Breast epithelium (tissue), 4 donors: ENCODE measurements around the gene BAZ2A. TPM values are rescaled to one million over a fixed set of nuclear protein-coding genes. Genes with fewer than 3 reads are reported as not detected.

Source experiments
- DNase-seq, 2 donors: peaks; one replicate each; pipeline ENCODE4 v3.0.0-alpha.2; 2019; ENCODE audit warnings: low spot score in 2 of 2
- H3K27ac ChIP-seq, 2 donors: fragments of 200-600 bp; sonication (generic) in 1 of 2; one replicate each; pipeline ENCODE4 v1.5.1; 2016 to 2019; ENCODE audit warnings: mild to moderate bottlenecking in 1 of 2
- H3K27me3 ChIP-seq, 2 donors: fragments of 200-600 bp; sonication (generic) in 1 of 2; one replicate each; pipeline versions ENCODE4 v1.5.1 to v1.6.0; 2017 to 2019; ENCODE audit warnings: control low read depth in 1 of 2, mild to moderate bottlenecking in 1 of 2
- H3K36me3 ChIP-seq: fragments of 200-600 bp; one replicate; pipeline ENCODE4 v1.5.1; 2019
- H3K4me1 ChIP-seq, 2 donors: fragments of 200-600 bp; sonication (generic); one replicate each; pipeline ENCODE4 v1.5.1; 2016 to 2019; ENCODE audit warnings: control low read depth in 1 of 2
- H3K4me3 ChIP-seq, 3 donors: fragments of 200-600 bp; sonication (generic); 1 replicate in 2 of 3; 2 replicates in 1 of 3; pipeline ENCODE4 v1.5.1; 2016 to 2019; ENCODE audit warnings: mild to moderate bottlenecking in 3 of 3, moderate library complexity in 2 of 3
- H3K9me3 ChIP-seq, 2 donors: fragments of 200-600 bp; sonication (generic) in 1 of 2; one replicate each; pipeline ENCODE4 v1.5.1; 2016 to 2019; ENCODE audit warnings: control low read depth in 1 of 2
- CTCF ChIP-seq, 3 donors: fragments of 450-650 bp; IDR thresholded peaks; one replicate each; pipeline ENCODE4 v1.5.1; 2016 to 2017; ENCODE audit warnings: antibody characterized with exemption in 3 of 3, mild to moderate bottlenecking in 3 of 3, moderate library complexity in 3 of 3
- POLR2A ChIP-seq: fragments of 450-650 bp; IDR thresholded peaks from one replicate; pipeline ENCODE4 v1.6.1; 2016; ENCODE audit warnings: antibody characterized with exemption, mild to moderate bottlenecking, moderate library complexity
- POLR2AphosphoS5 ChIP-seq, 3 donors: sonication (generic); formaldehyde crosslinking; IDR thresholded peaks; one replicate each; pipeline ENCODE4 v1.6.1; 2017; ENCODE audit warnings: antibody characterized with exemption in 3 of 3
- intact Hi-C: fragments of 100-400 bp; cut with DNase I; formaldehyde crosslinking; loops from one replicate; pipeline ENCODE4 v1.15.1; 2023; ENCODE audit warnings: low total_unique reads
- total RNA-seq, 3 donors: library from RNA; depleted of rRNA; stranded (reverse); fragments of >200 nt; gene quantifications; one replicate each; pipeline ENCODE4 v1.1.0, GENCODE V29; 2016

BAZ2A gene
- total RNA-seq, 3 donors from 2014 or later = 80.2 to 104 (median 81.0) TPM

- H3K27ac ChIP-seq = peak overlapping the region; percentile 41 to 82
- DNase-seq = no peak
- no peak overlapping the region for H3K4me3 ChIP-seq
- H3K9me3 ChIP-seq = no peaks in the 10 kb centered on the region
- peak; percentile 61 to 65 (median 61) for TF ChIP-seq CTCF (IDR thresholded peaks at IDR 0.05)
- no peak for TF ChIP-seq POLR2A
- no peak for TF ChIP-seq POLR2AphosphoS5 (IDR thresholded peaks at IDR 0.05)
- H3K4me1 ChIP-seq = no peaks in the 10 kb centered on the region
- H3K27me3 ChIP-seq = no peaks in the 10 kb centered on the region
- intact Hi-C loops = no loop called here
- peaks cover 10% of the 10 kb centered on the region for H3K36me3 ChIP-seq
Measured at GRCh38 chr12:56593909-56594621, 36.1 kb downstream of the BAZ2A start.

GRCh38 chr12:56591961-56592360 lies 38.2 kb downstream of the BAZ2A start:
- Histone ChIP-seq H3K27ac (no peak overlapping the region), H3K36me3 (peaks cover 7% of the 10 kb centered on the region), H3K4me1 (no peaks in the 10 kb centered on the region), H3K27me3 (no peaks in the 10 kb centered on the region), H3K4me3 (no peak overlapping the region), H3K9me3 (no peaks in the 10 kb centered on the region)
- intact Hi-C loops = no loop called here
- TF ChIP-seq POLR2AphosphoS5 (IDR thresholded peaks at IDR 0.05) = no peak
- no peak for TF ChIP-seq POLR2A
- TF ChIP-seq CTCF (IDR thresholded peaks at IDR 0.05) = no peak
- DNase-seq = no peak

GRCh38 chr12:56591126-56591525 lies 39.0 kb downstream of the BAZ2A start:
- no peak for DNase-seq
- H3K4me1 ChIP-seq = no peaks in the 10 kb centered on the region
- H3K4me3 ChIP-seq = no peak overlapping the region
- intact Hi-C loops = no loop called here
- H3K27me3 ChIP-seq = no peaks in the 10 kb centered on the region
- no peaks in the 10 kb centered on the region for H3K9me3 ChIP-seq
- no peak for TF ChIP-seq POLR2AphosphoS5 (IDR thresholded peaks at IDR 0.05)
- TF ChIP-seq POLR2A = no peak
- no peak for TF ChIP-seq CTCF (IDR thresholded peaks at IDR 0.05)
- H3K27ac ChIP-seq = no peak overlapping the region
- H3K36me3 ChIP-seq = peaks cover 7% of the 10 kb centered on the region

GRCh38 chr12:56590237-56590830 lies 39.8 kb downstream of the BAZ2A start:
- Histone ChIP-seq H3K27ac (no peak overlapping the region), H3K4me3 (no peak overlapping the region), H3K4me1 (no peaks in the 10 kb centered on the region), H3K36me3 (peaks cover 7% of the 10 kb centered on the region), H3K9me3 (no peaks in the 10 kb centered on the region), H3K27me3 (no peaks in the 10 kb centered on the region)
- intact Hi-C loops = no loop called here
- no peak for DNase-seq
- TF ChIP-seq CTCF (IDR thresholded peaks at IDR 0.05) = no peak
- no peak for TF ChIP-seq POLR2AphosphoS5 (IDR thresholded peaks at IDR 0.05)
- no peak for TF ChIP-seq POLR2A

- no peak overlapping the region for H3K27ac ChIP-seq
- intact Hi-C loops = no loop called here
Measured at GRCh38 chr12:56589783-56590182, 40.3 kb downstream of the BAZ2A start.

More at GRCh38 chr12:56589783-56590182, 40.3 kb downstream of the BAZ2A start:
- H3K36me3 ChIP-seq = peaks cover 7% of the 10 kb centered on the region
- DNase-seq = no peak
- no peaks in the 10 kb centered on the region for H3K4me1 ChIP-seq
- H3K9me3 ChIP-seq = no peaks in the 10 kb centered on the region
- H3K4me3 ChIP-seq = no peak overlapping the region
- H3K27me3 ChIP-seq = no peaks in the 10 kb centered on the region
- no peak for TF ChIP-seq POLR2A
- no peak for TF ChIP-seq CTCF (IDR thresholded peaks at IDR 0.05)
- no peak for TF ChIP-seq POLR2AphosphoS5 (IDR thresholded peaks at IDR 0.05)
